SK-N-DZ (cell line): ENCODE data around the gene MSX2.

Experiments used
- DNase-seq: peaks from one replicate; pipeline ENCODE4 v3.0.0-alpha.2; 2015; ENCODE audit warnings: low spot score

The MSX2 gene

DNA sequence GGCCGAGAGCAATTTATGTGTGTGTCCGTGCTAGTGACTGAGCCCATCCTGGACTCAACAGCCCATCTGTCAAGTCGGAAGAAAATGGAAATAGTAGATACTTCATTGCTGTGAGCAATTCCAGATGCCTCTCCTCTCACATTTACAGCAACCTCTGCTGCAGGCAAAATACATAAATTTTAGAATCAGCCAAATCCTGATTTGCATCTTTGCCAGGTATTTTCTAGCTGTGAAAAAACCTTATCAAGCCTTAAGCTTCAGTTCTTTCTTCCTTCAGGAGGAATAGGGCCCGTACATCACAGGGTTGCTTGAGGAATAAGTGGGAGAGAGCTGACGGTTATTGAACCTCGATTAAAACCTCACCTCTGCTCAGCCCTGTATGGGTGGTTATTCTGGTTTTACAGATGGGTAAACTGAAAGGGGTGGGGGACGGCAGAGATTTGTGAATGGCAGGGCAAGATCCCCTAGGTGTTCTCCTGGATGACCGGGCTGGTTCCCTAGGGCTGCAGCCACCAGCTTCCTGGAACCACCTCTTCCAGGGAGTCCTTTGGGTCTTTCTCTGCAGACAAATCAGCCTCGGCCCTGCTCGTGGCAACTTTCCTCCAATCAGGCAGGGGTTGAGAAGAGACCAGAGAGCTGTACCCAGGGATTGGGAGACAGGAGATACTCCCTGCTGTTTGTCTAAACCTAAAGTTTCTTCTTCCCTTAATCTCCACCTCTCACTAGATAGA lies 5.3 kb upstream of the MSX2 start:
- DNase-seq = no peak

DNA sequence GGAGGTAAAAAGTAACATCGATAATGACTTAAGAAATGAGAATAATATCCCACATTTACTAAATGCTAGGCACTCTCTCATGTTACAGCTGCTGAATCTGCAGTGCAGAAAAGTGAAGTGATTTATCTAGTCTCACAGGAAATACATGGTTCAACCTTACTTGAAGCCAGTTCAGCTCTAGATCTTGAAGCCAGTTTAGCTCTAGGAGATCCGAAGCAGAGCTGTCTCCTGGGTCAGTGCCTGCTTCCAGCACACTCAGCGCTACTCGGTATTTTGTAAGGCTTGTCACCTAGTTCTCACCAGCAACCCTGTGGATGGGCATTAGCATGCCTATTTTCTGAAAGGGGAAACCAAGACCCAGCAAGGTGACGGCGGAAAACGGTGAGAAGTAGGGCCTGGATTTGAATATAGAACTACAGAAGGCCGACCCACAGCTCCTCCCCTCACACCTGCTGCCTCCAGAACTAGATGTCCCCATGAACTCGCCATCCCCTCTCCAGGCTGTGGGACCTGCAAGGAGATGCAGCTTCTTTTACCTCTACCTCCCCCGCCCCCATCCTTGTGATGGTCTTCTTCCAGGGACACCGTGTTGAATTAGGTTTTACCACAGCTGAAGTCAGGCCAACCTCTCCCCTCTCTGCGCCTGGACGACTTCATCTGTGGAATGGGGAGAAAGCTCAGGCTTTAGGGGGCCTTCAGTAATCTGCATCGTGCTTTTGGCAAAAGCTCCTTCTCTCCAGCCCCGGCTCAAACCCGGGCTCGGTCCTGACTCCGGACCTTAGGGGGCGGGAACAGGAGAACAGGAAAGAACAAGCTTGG lies 4.4 kb upstream of the MSX2 start:
- no peak for DNase-seq

DNA sequence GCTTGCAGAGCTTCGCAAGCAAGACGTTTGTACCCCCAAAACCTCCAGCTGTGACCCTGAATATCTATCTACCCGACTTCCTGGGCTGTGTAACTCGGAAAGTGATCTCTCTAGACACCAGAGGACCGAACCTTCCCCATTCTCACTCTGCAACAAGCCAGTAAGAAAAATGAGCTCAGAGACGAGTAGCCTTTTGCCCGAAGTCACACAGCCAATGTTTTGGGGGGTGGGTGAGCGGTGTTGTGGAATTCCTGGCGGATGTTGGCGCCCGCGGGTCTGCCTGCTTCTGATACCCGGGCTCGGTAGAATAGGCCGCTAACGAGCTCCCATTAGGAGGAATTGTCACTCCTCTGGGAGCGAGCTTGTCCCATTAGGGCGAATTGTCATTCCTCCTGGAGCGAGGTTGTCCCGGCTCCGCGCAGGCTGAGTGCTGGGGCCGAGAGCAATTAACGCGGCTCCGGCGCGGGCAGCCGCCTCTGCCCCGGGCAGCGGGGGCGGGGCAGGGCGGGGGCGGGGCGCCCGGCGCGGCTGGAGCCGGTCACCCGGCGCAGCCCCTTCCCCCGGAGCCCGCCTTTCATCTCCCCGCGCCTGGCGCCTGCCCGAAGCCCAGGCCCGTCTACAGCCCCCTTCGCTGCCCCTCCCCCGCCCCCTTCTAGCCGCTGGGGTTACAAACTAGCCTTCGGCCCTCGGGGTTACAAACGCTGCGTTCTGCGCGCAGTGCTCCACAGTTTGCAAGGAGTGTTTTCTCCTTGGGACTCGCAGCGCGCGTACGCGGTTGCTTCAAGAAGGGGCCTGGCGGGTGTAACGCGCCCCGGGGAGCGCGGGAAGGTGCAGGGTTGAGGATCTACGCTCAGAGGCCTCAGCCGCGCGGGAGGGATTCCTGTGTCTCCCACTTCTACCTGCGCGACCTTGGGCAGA lies 3.5 kb upstream of the MSX2 start:
- DNase-seq = peak; percentile 45

DNA sequence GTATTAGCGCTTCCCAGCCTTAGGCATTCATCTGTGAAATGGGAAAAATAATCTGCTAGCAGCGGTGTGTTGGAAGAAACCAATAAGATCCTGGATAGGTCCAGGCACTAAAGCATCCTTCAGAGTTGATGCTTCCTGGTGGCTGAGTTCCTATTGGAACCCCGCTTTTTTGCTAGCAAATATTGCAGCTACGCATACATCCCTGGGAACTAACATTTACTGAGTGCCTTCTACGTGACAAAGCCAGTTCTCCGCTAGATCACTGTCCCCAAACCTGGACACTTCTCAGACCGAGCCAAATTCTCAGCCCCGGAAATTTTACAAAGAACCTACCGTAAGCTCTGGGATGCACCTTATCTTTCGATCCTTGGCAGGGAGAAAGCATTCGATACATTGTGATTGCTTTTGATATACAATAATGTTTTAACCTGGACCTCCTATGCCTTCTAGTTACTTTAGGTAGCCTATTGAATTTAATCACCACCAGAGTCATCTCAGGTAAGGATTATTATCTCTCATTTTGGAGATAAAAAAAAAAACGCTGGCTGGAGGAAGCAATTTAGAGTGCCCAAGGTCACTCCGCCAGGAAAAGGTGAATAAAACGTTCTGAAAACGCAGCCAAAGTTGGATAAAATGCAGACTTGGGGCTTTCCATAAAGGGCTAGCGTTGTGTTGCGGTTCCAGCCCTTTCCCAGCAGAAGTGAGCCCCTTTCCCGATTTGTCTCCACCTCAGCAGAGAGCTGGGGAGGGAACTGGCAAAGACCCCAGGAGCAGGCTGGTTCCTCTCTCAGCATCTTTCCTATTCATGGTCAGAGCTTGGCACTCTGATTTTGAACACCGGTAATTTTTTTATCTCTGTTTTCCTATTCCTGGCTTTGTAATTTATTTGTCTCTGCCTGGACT lies 2.6 kb upstream of the MSX2 start:
- DNase-seq = no peak

DNA sequence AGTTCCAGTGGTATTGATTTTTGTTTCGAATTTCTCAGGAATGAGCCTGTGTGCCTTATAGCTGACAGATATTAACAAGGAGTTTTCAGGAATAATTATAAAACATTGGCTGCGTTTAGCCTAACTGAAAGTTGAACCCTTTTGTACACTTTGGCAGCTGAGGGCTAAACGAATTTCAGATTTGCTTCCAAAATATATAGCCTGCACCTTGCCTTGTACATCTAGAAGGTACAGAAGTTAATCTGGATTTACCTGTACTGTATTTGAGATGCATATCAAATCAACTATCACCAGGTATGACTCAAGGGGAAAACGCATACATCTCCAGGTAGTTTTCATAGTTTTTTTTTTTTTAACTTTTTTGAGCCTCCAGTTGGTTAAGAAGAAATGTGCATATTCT lies 1.9 kb upstream of the MSX2 start:
- DNase-seq = no peak

DNA sequence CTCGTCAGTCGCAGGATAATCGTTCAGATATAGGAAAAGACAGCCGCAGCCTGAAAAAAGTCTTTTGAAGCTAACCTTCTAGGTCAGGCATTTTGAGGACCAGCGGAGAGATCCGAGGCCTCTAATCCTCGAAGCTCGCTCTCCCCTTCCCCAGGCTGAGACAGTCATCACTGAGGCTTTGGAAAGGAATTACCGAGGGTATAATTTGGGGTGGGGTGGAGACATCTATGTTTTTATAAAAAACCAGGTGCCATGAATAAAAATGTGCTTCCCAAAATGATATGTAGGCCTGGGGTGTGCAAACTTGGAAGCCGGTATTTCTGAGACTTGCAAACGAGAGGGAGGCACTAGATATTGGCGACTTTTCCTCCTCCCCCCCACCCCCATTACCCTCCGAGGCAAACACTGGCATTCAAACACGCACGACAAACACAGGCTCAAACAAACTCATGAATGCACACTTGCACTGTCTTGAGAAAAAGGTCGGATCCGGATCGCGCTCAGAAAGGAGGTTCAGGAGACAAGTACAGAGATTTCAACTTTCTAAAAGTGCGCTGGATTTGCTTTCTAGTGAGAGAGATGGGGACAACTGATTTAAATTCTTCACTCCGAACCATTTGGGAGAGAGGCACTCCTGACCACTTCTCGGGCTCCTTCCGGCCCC lies 935 bp upstream of the MSX2 start:
- DNase-seq = no peak

DNA sequence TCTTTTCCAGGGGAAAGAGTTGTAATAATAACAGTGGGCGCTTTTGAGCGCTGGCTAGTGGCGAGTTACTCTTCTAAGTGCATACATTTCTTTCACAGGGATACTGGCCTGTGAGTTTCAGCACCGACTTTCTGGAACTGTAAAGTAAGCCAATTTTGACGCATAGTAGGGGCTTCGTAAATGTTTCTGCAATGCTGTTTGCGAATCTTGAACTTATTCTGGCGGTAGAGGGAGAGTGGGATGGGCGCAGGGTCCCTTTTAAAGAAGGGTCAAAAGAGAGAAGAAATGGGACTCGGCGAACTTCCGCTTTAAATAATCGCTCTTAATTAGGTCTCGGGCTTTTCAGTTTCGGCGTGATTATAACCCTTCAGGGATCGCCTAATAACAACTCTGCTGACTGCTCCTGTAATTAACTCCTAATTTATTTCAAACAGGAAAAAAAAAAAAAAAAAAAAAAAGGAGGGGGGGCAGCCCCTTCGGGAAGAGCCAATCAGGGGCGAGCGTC lies 351 bp upstream of the MSX2 start:
- no peak for DNase-seq

DNA sequence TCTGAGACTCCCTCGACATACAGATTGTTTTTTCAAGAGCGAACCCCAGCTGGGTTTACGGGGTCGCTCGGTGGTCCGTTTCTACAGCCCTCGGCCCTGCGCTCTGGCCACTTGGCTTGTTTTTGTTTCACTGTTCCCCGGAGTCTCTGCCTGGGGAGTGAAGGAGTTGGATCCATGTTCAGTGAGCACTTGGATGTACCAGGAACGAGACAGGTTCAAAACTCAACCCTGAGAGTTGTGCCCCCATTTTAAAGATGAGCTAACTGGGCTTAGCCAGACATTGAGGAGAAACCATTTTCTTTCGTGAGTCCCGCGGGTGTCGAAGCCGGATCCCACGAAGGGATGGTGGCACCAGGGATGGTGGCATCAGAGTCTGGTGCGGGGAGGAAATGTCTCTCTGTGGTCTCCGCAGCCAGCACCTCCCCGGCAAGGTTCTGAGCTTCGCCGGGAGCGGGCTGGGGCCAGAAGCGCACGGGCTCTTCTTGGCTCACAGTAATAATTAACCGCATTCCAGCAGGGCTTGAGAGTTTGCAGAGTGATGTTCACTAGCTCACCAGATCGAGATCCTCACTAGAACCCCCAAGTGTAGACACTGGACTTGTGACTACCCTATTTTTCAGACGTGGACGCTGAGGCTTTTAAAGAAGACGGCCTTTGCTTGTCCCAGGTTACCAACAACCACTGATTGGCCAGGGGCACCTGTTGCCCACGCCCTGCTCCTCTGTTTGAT lies 1.0 kb downstream of the MSX2 start:
- no peak for DNase-seq

DNA sequence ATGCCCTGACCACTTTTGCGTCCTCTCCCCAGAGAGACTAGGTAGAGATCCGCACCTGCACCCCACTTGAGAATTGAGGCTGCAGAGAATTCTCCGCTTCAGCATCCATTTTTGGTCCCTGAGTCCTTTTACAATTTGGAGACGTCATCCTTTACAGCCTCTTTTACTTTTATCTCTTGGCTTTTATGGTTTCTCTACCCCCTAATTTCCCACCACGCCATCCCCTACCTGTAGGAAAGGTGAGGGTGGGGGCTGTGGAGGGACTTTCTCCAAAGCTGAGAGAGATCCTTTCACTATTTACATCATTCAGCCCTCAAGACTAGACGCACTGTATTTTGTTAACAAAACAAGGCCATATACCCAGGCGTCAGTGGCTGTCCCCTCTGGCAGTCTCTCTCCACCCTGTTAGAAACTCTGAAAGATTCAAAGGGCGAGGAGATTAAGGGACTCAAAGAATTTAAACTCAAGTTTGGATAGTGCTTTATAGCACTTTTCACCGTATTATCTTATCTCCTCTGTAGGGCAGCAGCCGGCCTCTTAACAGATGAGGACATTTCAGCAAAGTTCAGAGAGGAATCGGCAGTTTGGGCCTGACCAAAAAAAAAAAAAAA lies 1.7 kb downstream of the MSX2 start:
- DNase-seq = no peak

DNA sequence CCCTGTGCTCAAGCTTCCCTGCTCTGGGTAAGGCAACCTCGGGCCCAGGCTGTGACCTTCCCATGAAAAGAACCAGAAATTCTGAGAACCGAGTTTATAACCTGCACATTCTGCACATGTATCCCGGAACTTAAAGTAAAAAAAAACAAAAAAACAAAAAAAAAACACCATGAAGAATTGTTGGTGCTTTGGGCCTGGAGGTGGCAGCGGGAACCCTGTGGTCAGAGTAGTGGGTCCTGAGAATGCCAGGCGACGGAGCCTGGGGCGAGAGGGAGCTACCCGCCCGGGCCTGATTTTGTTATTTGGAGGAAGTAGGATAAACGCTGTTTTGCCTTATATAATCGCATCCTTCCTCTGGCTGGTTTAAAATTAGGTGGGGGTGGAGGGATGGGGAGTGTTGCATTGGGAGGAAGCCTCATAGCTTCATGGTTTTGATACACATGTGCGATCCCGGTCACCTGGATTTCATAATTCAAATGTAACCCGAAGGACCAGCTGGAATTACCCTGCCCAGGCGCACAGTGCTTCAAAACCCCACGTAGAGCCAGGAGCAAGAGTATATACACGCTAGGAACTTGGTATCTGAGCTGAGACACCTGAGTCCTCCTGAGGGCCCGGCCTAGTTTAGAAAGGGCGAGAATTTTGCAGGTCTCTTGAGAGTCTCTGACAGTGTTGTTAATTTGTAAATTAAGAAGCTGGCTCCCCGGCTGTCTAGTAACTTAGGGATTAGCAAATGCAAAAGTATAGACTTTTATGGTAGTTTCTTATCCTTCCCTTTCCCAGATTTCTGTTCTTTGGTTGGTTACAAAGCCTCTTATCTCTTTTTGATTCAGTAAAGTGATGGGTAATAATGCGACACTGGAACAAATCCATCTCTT lies 2.8 kb downstream of the MSX2 start:
- no peak for DNase-seq

DNA sequence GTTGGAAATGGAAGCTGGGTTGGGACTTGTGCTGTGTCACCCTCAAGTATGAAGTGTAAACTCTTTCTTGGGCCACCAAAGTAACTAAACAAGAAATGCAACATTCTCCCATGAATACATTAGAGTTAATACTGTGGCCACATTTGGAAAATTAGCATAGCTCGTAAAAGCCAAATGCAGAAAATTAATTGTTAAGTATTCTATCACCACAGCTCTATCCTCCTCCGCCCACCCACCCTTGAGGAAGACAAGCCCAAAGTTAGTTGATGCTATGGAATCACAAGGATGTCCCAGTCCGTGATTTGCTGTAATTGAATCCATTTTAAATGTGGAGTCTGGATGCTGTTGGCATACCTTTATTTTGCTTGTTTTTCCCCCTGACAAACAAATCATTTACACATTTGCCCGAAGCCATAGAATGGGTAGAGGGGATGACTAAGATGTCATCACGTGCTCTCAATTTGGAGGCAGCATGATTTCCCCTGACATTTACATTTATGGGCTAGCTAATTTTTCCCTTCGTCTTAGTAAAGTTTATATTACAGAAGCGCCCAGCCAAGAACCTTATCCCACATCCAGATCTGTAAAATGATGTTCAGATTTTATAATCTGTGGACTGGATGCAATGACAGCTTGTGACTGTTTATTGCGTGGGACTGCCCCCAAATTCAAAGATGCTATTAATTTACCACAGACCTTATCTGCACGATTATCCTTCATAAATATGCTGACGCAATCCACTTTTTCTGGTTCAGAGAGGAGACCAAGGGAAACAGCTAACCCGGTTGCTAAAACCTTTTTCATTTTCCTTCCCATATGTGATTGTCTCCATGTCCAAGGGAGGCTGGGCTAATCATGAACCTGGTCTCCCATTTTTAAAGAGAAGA lies 3.7 kb downstream of the MSX2 start:
- no peak for DNase-seq

DNA sequence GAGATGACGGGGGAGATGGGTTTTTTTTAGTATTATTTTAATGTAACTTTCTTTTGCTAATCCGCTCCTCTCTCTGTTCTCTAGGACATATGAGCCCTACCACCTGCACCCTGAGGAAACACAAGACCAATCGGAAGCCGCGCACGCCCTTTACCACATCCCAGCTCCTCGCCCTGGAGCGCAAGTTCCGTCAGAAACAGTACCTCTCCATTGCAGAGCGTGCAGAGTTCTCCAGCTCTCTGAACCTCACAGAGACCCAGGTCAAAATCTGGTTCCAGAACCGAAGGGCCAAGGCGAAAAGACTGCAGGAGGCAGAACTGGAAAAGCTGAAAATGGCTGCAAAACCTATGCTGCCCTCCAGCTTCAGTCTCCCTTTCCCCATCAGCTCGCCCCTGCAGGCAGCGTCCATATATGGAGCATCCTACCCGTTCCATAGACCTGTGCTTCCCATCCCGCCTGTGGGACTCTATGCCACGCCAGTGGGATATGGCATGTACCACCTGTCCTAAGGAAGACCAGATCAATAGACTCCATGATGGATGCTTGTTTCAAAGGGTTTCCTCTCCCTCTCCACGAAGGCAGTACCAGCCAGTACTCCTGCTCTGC lies 4.8 kb downstream of the MSX2 start:
- DNase-seq = no peak

DNA sequence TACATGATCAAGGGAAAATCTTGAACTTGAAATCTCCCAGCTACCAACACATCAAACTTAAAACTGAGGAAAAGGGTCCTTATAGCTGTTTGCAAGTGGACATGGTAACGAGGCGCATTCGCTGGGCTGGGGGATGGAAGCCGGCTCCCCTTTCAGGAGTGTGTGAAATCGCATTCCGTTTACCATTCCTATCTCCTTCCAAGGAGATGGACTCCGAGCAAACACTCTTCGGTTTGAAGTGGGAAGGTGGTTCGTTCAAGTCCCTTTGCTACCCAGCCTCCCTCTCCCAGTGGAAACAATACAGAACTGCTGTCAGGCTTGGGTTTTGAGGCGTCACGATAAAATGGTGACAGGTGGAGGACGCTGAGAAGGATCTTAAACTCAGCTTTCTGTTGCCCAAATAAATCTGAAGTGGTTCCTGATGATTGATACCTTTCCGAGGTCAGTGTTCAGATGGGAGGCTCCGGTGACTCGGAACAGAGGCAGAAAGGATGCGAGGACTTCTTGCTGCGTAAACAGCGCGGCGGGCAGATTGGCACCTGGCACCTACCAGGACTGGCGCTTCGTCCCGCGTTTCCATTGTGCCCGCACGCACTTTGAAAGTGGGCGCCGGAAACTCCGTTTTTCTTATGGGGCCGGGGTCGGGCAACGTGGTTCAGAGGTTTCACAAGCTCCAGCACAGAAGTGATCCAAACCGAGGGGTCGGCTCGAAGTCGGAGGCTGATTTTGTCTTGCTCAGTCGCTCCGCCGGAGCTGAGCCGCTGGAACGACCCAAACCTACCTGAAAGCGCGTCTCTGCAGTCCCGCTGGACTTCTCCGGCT lies 7.0 kb downstream of the MSX2 start:
- DNase-seq = no peak

DNA sequence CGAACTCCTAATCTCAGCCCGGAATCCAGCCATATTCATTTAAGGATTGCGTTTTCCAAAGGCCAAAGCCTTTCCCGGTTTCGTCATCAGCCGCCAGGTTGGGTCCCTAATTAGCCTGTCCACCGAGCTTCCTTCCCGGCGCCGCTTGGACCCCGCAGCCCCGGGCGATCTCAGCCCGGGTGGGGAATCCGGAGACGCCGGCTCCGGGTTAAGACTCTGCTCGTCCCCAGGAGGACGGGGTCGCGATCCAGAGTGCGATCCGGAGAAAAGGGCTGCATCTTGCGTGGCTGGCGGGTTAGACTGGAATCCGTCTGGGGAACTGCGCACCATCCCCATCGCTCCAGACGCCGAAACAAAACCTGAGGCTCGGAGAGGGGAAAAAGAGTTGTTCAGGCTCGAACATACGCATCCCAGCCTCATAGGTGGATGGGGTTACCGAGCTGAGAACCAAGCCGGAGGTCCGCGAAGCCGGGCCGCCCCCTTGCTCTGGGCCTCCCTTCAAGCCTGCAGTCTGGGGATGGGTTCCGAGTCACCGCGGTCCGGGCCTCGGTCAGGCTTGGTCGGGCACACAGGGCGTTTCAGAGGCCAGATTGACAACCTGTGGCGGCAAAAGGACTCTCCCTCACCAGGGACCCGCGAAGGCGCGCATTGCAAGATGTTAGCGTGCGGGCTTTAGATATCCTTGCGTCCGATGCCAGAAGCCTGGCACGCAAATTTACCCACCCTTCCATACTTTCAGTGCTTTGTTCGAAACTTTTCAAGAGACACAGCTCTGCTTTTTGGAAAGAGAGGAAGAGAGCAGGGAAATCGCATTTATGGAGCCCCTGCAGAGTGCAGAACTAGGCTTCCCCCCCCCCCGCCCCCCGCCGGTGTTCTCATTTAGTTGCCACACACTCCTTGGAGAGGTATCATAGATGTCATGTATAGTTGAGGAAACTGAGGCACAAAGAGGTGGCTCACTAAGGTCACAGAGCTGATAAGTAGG lies 7.9 kb downstream of the MSX2 start:
- no peak for DNase-seq
